IMR-90 (cell line): Measurements from ENCODE around the gene C1QL4. TPM values are rescaled to one million over a fixed set of nuclear protein-coding genes. Genes with fewer than 3 reads are reported as not detected.

Source experiments
- ATAC-seq: fragments of 200-7000 bp; cut with Tn5 transposase; 2 replicates; pipeline ENCODE4 v1.9.1; 2020; ENCODE audit warnings: low read depth, mild to moderate bottlenecking, moderate library complexity
- BruUV-seq: library from RNA; stranded (reverse); fragments of 400-500 nt; replicated peaks from 2 replicates; lab custom pipeline; 2021; lab: Mats Ljungman, UMichigan
- CTCF ChIA-PET: fragments of 300-600 bp; formaldehyde crosslinking; extraction: SDS; loops from one replicate; lab custom pipeline; 2021; ENCODE audit warnings: antibody characterized with exemption; lab: Yijun Ruan, JAX
- POLR2A ChIA-PET: fragments of 300-600 bp; sonication (Branson Sonifier 250); formaldehyde crosslinking; loops from one replicate; lab custom pipeline; 2022; ENCODE audit warnings: antibody characterized with exemption; ENCODE audit not compliant: unreplicated experiment; lab: Charles Lee
- DNase-seq: peaks from one replicate; pipeline ENCODE4 v3.0.0; 2013
- H2AFZ ChIP-seq: replicated peaks from 2 replicates; pipeline ENCODE3; 2013; ENCODE audit warnings: low read length, mild to moderate bottlenecking; ENCODE audit not compliant: poor library complexity
- H2AK5ac ChIP-seq: 2 replicates; pipeline ENCODE4 v1.6.1; 2013; ENCODE audit warnings: low read depth, low read length, inconsistent platforms
- H2AK9ac ChIP-seq: replicated peaks from 2 replicates; pipeline ENCODE3; 2013; ENCODE audit warnings: mild to moderate bottlenecking, low read depth, low read length, moderate library complexity; ENCODE audit not compliant: poor library complexity
- H2BK120ac ChIP-seq: 2 replicates; pipeline ENCODE4 v1.6.1; 2013; ENCODE audit warnings: low read depth, low read length, inconsistent platforms
- H2BK15ac ChIP-seq: 3 replicates; pipeline ENCODE4 v1.6.1; 2013; ENCODE audit warnings: low read depth, low read length, inconsistent platforms
- H2BK20ac ChIP-seq: 2 replicates; pipeline ENCODE4 v1.6.1; 2013; ENCODE audit warnings: low read depth, mild to moderate bottlenecking, inconsistent platforms, low read length, moderate library complexity
- H2BK5ac ChIP-seq: 2 replicates; pipeline ENCODE4 v1.6.1; 2013; ENCODE audit warnings: mild to moderate bottlenecking, low read depth, low read length, inconsistent platforms; ENCODE audit not compliant: poor library complexity, severe bottlenecking
- H3K14ac ChIP-seq: replicated peaks from 2 replicates; pipeline ENCODE4 v1.6.1; 2013; ENCODE audit warnings: low read depth, low read length, inconsistent platforms
- H3K18ac ChIP-seq: 2 replicates; pipeline ENCODE4 v1.6.1; 2013; ENCODE audit warnings: low read depth, low read length, control low read depth
- H3K23ac ChIP-seq: 2 replicates; pipeline ENCODE4 v1.6.1; 2013; ENCODE audit warnings: low read depth, low read length, inconsistent platforms
- H3K27ac ChIP-seq: 2 replicates; pipeline ENCODE4 v1.5.1; 2013; ENCODE audit warnings: mild to moderate bottlenecking, control low read depth, low read length; ENCODE audit not compliant: insufficient read depth
- H3K27me3 ChIP-seq: 2 replicates; pipeline ENCODE4 v1.6.1; 2013; ENCODE audit warnings: low read length; ENCODE audit not compliant: control insufficient read depth, insufficient read depth
- H3K36me3 ChIP-seq: 2 replicates; pipeline ENCODE4 v1.6.1; 2013; ENCODE audit warnings: low read length, mixed read lengths; ENCODE audit not compliant: control insufficient read depth, insufficient read depth
- H3K4ac ChIP-seq: 2 replicates; pipeline ENCODE4 v1.6.1; 2013; ENCODE audit warnings: low read depth, low read length, inconsistent platforms
- H3K4me1 ChIP-seq: 2 replicates; pipeline ENCODE4 v1.6.1; 2013; ENCODE audit warnings: low read length, mixed read lengths; ENCODE audit not compliant: control insufficient read depth, insufficient read depth
- H3K4me2 ChIP-seq: 2 replicates; pipeline ENCODE4 v1.6.1; 2013; ENCODE audit warnings: low read depth, mild to moderate bottlenecking, control low read depth, low read length, moderate library complexity
- H3K4me3 ChIP-seq: 2 replicates; pipeline ENCODE4 v1.5.1; 2013; ENCODE audit warnings: low read depth, mild to moderate bottlenecking, control low read depth, low read length, moderate library complexity; ENCODE audit not compliant: insufficient read depth
- H3K56ac ChIP-seq: 2 replicates; pipeline ENCODE4 v1.6.1; 2013; ENCODE audit warnings: low read length, inconsistent platforms; ENCODE audit not compliant: insufficient read depth; ENCODE audit errors: extremely low read depth
- H3K79me1 ChIP-seq, 2 experiments: 2 replicates each; pipeline ENCODE4 v1.6.1; 2013; ENCODE audit warnings: low read length in 2 of 2, inconsistent platforms in 1 of 2, low read depth in 1 of 2
- H3K9ac ChIP-seq: 2 replicates; pipeline ENCODE4 v1.6.1; 2013; ENCODE audit warnings: low read depth, low read length, control low read depth
- H3K9me1 ChIP-seq: 2 replicates; pipeline ENCODE4 v1.6.1; 2013; ENCODE audit warnings: low read length, inconsistent platforms; ENCODE audit not compliant: insufficient read depth
- H3K9me3 ChIP-seq: 2 replicates; pipeline ENCODE4 v1.6.1; 2013; ENCODE audit warnings: low read length; ENCODE audit not compliant: control insufficient read depth, insufficient read depth
- H4K20me1 ChIP-seq: 2 replicates; pipeline ENCODE4 v1.6.1; 2013; ENCODE audit warnings: low read length, inconsistent platforms; ENCODE audit not compliant: insufficient read depth
- H4K5ac ChIP-seq: 2 replicates; pipeline ENCODE4 v1.6.1; 2013; ENCODE audit warnings: mild to moderate bottlenecking, low read depth, low read length, control low read depth
- H4K8ac ChIP-seq, 2 experiments: 2 replicates each; pipeline ENCODE4 v1.6.1; 2013; ENCODE audit warnings: low read depth in 2 of 2, low read length in 2 of 2, control low read depth in 1 of 2, inconsistent platforms in 1 of 2
- H4K91ac ChIP-seq: 2 replicates; pipeline ENCODE4 v1.6.1; 2013; ENCODE audit warnings: low read depth, low read length, inconsistent platforms; ENCODE audit not compliant: insufficient read depth
- CEBPB ChIP-seq: IDR thresholded peaks from 2 replicates; pipeline ENCODE4 v1.6.1; 2012; ENCODE audit warnings: low read depth, low read length, improper control_type of control experiment
- CHD1 ChIP-seq: IDR thresholded peaks from 2 replicates; pipeline ENCODE4 v1.6.1; 2012; ENCODE audit warnings: low read depth, low read length, improper control_type of control experiment
- MAFK ChIP-seq: IDR thresholded peaks from 2 replicates; pipeline ENCODE4 v1.6.1; 2012; ENCODE audit warnings: low read depth, low read length, improper control_type of control experiment
- MAZ ChIP-seq: IDR thresholded peaks from 2 replicates; pipeline ENCODE4 v1.6.1; 2012; ENCODE audit warnings: low read depth, mild to moderate bottlenecking, low read length, improper control_type of control experiment, moderate library complexity, borderline replicate concordance
- NFE2L2 ChIP-seq: fragments of 150-350 bp; IDR thresholded peaks from 2 replicates; pipeline ENCODE4 v1.6.1; 2016; ENCODE audit warnings: low read depth, mild to moderate bottlenecking, low read length
- POLR2A ChIP-seq: IDR thresholded peaks from 2 replicates; pipeline ENCODE4 v1.6.1; 2012; ENCODE audit warnings: mild to moderate bottlenecking, low read depth, low read length
- RAD21 ChIP-seq: IDR thresholded peaks from 2 replicates; pipeline ENCODE4 v1.6.1; 2012; ENCODE audit warnings: low read length, improper control_type of control experiment
- RFX5 ChIP-seq: IDR thresholded peaks from 2 replicates; pipeline ENCODE4 v1.8.0; 2012; ENCODE audit warnings: low read depth, mild to moderate bottlenecking, low read length, moderate library complexity
- USF2 ChIP-seq: fragments of 150-350 bp; IDR thresholded peaks from 2 replicates; pipeline ENCODE4 v1.6.1; 2017; ENCODE audit warnings: mild to moderate bottlenecking, antibody characterized with exemption, low read length, low read depth
- WGBS, 2 experiments: methylation state at CpG; one replicate each; pipeline versions ENCODE4 v1.1.5 to v1.1.7; 2013; ENCODE audit warnings: missing lambda C conversion rate in 2 of 2; ENCODE audit not compliant: insufficient read length in 1 of 2; ENCODE audit errors: extremely low coverage in 2 of 2; 5-methylcytosine and 5-hydroxymethylcytosine counted together
- dilution Hi-C: fragments of 300-500 bp; cut with HindIII; formaldehyde crosslinking; loops from one replicate; pipeline ENCODE4 v1.14.3; 2018; ENCODE audit warnings: low sequenced_read_pairs; ENCODE audit not compliant: unreplicated experiment
- in situ Hi-C: fragments of 300-500 bp; cut with MboI; formaldehyde crosslinking; loops from 3 replicates; pipeline ENCODE4 v1.14.3; 2019; ENCODE audit warnings: low sequenced_read_pairs, inconsistent platforms, mixed read lengths
- intact Hi-C: fragments of 100-400 bp; cut with micrococcal nuclease; formaldehyde crosslinking; loops from 2 replicates; pipeline ENCODE4 v1.10.0; 2022
- polyA plus RNA-seq, 3 experiments: library from polyadenylated mRNA; depleted of rRNA; stranded (reverse); fragments of >200 nt; gene quantifications; 2 replicates each; pipeline ENCODE4 v1.2.3, GENCODE V29; 2012; ENCODE audit warnings: low replicate concordance in 1 of 3
- total RNA-seq: library from RNA; depleted of rRNA; stranded (reverse); fragments of >200 nt; gene quantifications from 2 replicates; pipeline ENCODE4 v1.2.3, GENCODE V29; 2012
- TF ChIP-seq, protein P1 (sequence below): fragments of 150-350 bp; IDR thresholded peaks from 2 replicates; pipeline ENCODE4 v1.6.1; 2016; ENCODE audit warnings: low read depth, mild to moderate bottlenecking, low read length, moderate library complexity, borderline replicate concordance

Gene C1QL4
- total and polyA plus RNA-seq, 2 of the 4 experiments (the other 2 are of a cell fraction), result 0.18 to 0.46 TPM

DNA sequence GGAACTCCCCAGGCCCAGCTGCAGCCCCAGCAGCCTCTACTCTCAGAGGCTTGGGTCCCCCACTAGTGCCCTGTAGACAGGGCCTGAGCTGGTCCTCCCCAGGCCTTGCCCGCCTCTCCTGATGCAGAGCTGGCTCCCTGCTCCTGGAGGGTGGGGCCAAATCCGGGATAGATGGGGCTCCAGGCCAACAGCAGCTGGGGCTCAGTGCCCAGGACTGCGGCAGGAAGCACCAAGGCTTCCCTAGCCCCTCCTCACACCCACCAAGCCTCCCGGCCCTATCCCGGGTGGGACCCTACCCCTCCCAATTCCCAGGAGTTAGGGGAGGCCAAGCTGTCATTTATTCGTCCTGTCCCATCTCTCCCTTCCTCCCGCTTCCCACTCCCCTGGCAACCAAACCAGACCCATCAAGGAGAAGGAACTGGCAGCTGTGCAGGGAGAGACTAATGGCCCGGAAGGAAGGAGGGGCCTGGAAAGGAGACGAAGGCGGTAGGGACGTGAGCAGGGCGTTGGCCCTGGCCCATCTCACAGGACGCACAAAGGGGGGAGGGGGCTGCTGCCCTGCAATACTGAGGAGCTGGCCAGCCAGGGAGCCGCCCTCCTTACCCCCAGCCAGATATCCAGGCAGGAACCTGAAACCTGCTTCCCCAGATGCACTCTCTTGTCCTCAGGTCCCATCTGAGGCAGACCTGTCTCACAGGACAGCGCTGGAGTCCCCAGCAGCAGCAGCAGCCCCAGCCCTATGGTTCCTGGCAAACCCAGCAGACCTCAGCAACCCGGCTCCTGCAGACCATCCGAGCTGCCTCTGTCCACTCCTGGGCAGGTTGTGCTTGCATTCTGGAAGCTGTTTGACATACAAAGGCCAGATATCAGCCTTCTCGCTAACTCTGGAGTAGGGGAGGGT, 43.7 kb downstream of the C1QL4 start (continued):
- TF ChIP-seq, protein P1, sequence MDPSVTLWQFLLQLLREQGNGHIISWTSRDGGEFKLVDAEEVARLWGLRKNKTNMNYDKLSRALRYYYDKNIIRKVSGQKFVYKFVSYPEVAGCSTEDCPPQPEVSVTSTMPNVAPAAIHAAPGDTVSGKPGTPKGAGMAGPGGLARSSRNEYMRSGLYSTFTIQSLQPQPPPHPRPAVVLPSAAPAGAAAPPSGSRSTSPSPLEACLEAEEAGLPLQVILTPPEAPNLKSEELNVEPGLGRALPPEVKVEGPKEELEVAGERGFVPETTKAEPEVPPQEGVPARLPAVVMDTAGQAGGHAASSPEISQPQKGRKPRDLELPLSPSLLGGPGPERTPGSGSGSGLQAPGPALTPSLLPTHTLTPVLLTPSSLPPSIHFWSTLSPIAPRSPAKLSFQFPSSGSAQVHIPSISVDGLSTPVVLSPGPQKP, result no peak

DNA sequence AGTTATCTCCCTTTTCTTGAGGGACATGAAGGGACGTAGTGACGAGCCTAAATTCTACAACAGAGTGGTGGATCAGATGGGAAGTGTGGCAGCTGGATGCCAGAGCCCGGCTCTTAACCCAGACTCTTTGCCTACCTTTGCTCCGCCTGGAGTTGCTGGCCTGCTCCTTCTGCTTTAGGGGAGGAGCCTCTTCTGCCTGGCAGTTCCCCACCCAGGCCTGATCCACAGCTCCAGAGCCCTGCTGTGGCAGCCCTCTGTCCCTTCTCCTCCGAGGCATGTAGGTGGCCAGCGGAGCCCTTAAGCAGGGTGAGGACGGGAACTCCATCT, 44.3 kb downstream of the C1QL4 start:
- Histone ChIP-seq H3K4me2 (no peak overlapping the region), H4K20me1 (no peaks in the 10 kb centered on the region), H3K9ac (no peak overlapping the region), H2BK120ac (no peak overlapping the region), H2AK9ac (no peak overlapping the region), H3K4ac (no peak overlapping the region), H3K9me3 (peaks cover 6% of the 10 kb centered on the region; the same call in 1 of the 2 replicates), H3K27ac (no peak overlapping the region), H3K36me3 (no peaks in the 10 kb centered on the region), H4K8ac (no peak overlapping the region), H3K9me1 (no peaks in the 10 kb centered on the region), H3K4me1 (peaks cover 7% of the 10 kb centered on the region), H3K14ac (no peak overlapping the region), H2AK5ac (no peak overlapping the region), H2BK15ac (no peak overlapping the region), H2BK20ac (no peak overlapping the region), H4K5ac (no peak overlapping the region), H2AFZ (no peak overlapping the region), H2BK5ac (no peak overlapping the region), H3K56ac (no peak overlapping the region), H4K91ac (no peak overlapping the region), H3K79me1 (no peaks in the 10 kb centered on the region), H3K27me3 (peaks cover 52% of the 10 kb centered on the region), H3K18ac (no peak overlapping the region), H3K23ac (no peak overlapping the region), H3K4me3 (no peak overlapping the region)
- POLR2A ChIA-PET, result no interaction called here
- in situ Hi-C loops (no loop called here), intact Hi-C loops (no loop called here), dilution Hi-C loops (no loop called here)
- no TSS peak for BruUV-seq
- CTCF ChIA-PET, result interaction anchor here (1.0 kb wide), 1 partner anchor 66 kb away, joined by 3 read pairs; no protein-coding TSS in a partner anchor
- no peak for DNase-seq
- WGBS, 2 experiments, result 53% methylated on average over 2 of the region's 7 CpGs; no CpG with 5 or more reads in 1 of the 2 experiments
- no peak for ATAC-seq
- TF ChIP-seq MAZ (no peak), RAD21 (no peak), POLR2A (no peak), CHD1 (no peak), CEBPB (no peak), USF2 (no peak), NFE2L2 (no peak), MAFK (no peak), RFX5 (no peak)
